HepG2 (cell line): Measurements from ENCODE around the gene CARD9. TPM values are rescaled to one million over a fixed set of nuclear protein-coding genes. Genes with fewer than 3 reads are reported as not detected.

Experiments used
- ATAC-seq: fragments of 200-7000 bp; cut with Tn5 transposase; 3 replicates; pipeline ENCODE4 v1.9.1; 2020; ENCODE audit warnings: mild to moderate bottlenecking, moderate library complexity
- BruUV-seq: library from RNA; stranded (reverse); fragments of 400-500 nt; replicated peaks from 2 replicates; lab custom pipeline; 2021; lab: Mats Ljungman, UMichigan
- CTCF ChIA-PET: fragments of 300-600 bp; formaldehyde crosslinking; extraction: SDS; loops from one replicate; lab custom pipeline; 2021; ENCODE audit warnings: low total read pairs, inconsistent platforms, low intra/inter-chr PET ratio; lab: Yijun Ruan, JAX
- POLR2A ChIA-PET: fragments of 350-600 bp; sonication (Branson Sonifier 250); formaldehyde crosslinking; loops from one replicate; lab custom pipeline; 2020; ENCODE audit warnings: antibody characterized with exemption, inconsistent platforms; lab: Yijun Ruan, JAX
- DNase-seq: peaks from one replicate; pipeline ENCODE4 v3.0.0-alpha.2; 2015; ENCODE audit warnings: low spot score
- FAIRE-seq: peaks from 3 replicates; lab custom pipeline; 2011; peaks lifted over from hg19 to GRCh38; lab: Jason Lieb, UNC
- H2AFZ ChIP-seq: one replicate; pipeline ENCODE4 v1.6.1; 2011; ENCODE audit warnings: low read length, inconsistent platforms
- H3K27ac ChIP-seq: fragments of 300-600 bp; 3 replicates; pipeline ENCODE4 v1.8.0; 2011; ENCODE audit warnings: mixed run types, mild to moderate bottlenecking, mixed read lengths, low read length, inconsistent platforms; ENCODE audit not compliant: insufficient read depth; ENCODE audit errors: extremely low read length
- H3K27me3 ChIP-seq, 2 experiments: fragments of 200-600 bp in 1 of 2; 2 replicates in 1 of 2; 3 replicates in 1 of 2; pipeline versions ENCODE4 v1.6.0 to v1.8.0; 2011; ENCODE audit warnings: low read length in 2 of 2, mild to moderate bottlenecking in 2 of 2, moderate library complexity in 2 of 2, inconsistent platforms in 1 of 2; ENCODE audit not compliant: insufficient read depth in 2 of 2, control insufficient read depth in 1 of 2
- H3K36me3 ChIP-seq, 2 experiments: fragments of 200-600 bp in 1 of 2; replicated peaks in 1 of 2; 2 replicates in 1 of 2; 3 replicates in 1 of 2; pipeline versions ENCODE4 v1.5.1 to v1.8.0; 2011; ENCODE audit warnings: low read length in 2 of 2, inconsistent platforms in 1 of 2; ENCODE audit not compliant: insufficient read depth in 2 of 2, control insufficient read depth in 1 of 2
- H3K4me1 ChIP-seq: 2 replicates; pipeline ENCODE4 v1.5.1; 2012; ENCODE audit warnings: low read length, inconsistent platforms; ENCODE audit not compliant: insufficient read depth
- H3K4me2 ChIP-seq: 2 replicates; pipeline ENCODE4 v1.6.0; 2011; ENCODE audit warnings: low read depth, low read length, inconsistent platforms
- H3K4me3 ChIP-seq, 3 experiments: fragments of 200-600 bp in 1 of 3; sonication (generic), shearing (Covaris generic) in 1 of 3; replicated peaks in 1 of 3; 2 replicates each; pipeline ENCODE4 v1.5.1; 2011 to 2016; ENCODE audit warnings: low read length in 3 of 3, inconsistent platforms in 2 of 3, low read depth in 2 of 3, mild to moderate bottlenecking in 2 of 3, control low read depth in 1 of 3, mixed read lengths in 1 of 3; ENCODE audit not compliant: insufficient read depth in 1 of 3
- H3K79me2 ChIP-seq: one replicate; pipeline ENCODE4 v1.6.1; 2011; ENCODE audit warnings: low read length, inconsistent platforms; ENCODE audit not compliant: insufficient read depth
- H3K9ac ChIP-seq: 2 replicates; pipeline ENCODE4 v1.6.0; 2011; ENCODE audit warnings: mild to moderate bottlenecking, low read depth, low read length, inconsistent platforms; ENCODE audit not compliant: insufficient read depth
- H3K9me3 ChIP-seq: 2 replicates; pipeline ENCODE4 v1.5.1; 2012; ENCODE audit warnings: mild to moderate bottlenecking, low read length
- H4K20me1 ChIP-seq: 2 replicates; pipeline ENCODE4 v1.6.0; 2011; ENCODE audit warnings: inconsistent platforms, mild to moderate bottlenecking, low read length, moderate library complexity; ENCODE audit not compliant: insufficient read depth
- BORCS8-MEF2B ChIP-seq: sonication (generic); formaldehyde crosslinking; IDR thresholded peaks from 2 replicates; pipeline ENCODE4 v1.8.0; 2022; ENCODE audit warnings: mild to moderate bottlenecking, missing genetic modification reagents
- ELF1 ChIP-seq: sonication (generic); formaldehyde crosslinking; IDR thresholded peaks from 2 replicates; pipeline ENCODE4 v1.4.0; 2020; ENCODE audit warnings: missing genetic modification reagents
- ETV5 ChIP-seq: IDR thresholded peaks from 2 replicates; pipeline ENCODE4 v1.6.1; 2018; ENCODE audit warnings: missing biosample characterization, missing genetic modification reagents, inconsistent platforms, borderline replicate concordance
- ETV6 ChIP-seq: sonication (generic); formaldehyde crosslinking; conservative IDR thresholded peaks from 2 replicates; pipeline ENCODE4 v1.4.0; 2020; ENCODE audit warnings: missing genetic modification reagents
- FOXO1 ChIP-seq: sonication (generic); formaldehyde crosslinking; IDR thresholded peaks from 2 replicates; pipeline ENCODE4 v1.4.0; 2020; ENCODE audit warnings: missing genetic modification reagents
- HNRNPH1 ChIP-seq: fragments of 200-400 bp; formaldehyde crosslinking; optimal IDR thresholded peaks from 2 replicates; pipeline ENCODE3; 2017; ENCODE audit warnings: mild to moderate bottlenecking, low read depth, low read length
- LCORL ChIP-seq, 2 experiments: fragments of 450-650 bp in 1 of 2; sonication (generic) in 1 of 2; formaldehyde crosslinking in 1 of 2; IDR thresholded peaks; 2 replicates each; pipeline versions ENCODE4 v1.5.0 to v1.6.1; 2017 to 2020; ENCODE audit warnings: antibody characterized with exemption in 1 of 2, missing genetic modification reagents in 1 of 2
- PAWR ChIP-seq: sonication (generic); formaldehyde crosslinking; IDR thresholded peaks from 2 replicates; pipeline ENCODE4 v1.4.0; 2020; ENCODE audit warnings: missing genetic modification reagents, mild to moderate bottlenecking, borderline replicate concordance
- PRDM4 ChIP-seq: sonication (generic); formaldehyde crosslinking; IDR thresholded peaks from 2 replicates; pipeline ENCODE4 v1.9.0; 2021; ENCODE audit warnings: missing genetic modification reagents, borderline replicate concordance
- SP5 ChIP-seq: IDR thresholded peaks from 2 replicates; pipeline ENCODE4 v1.6.1; 2016; ENCODE audit warnings: low read depth, borderline replicate concordance
- ZNF124 ChIP-seq: sonication (generic); formaldehyde crosslinking; IDR thresholded peaks from 2 replicates; pipeline ENCODE4 v1.4.0; 2020; ENCODE audit warnings: missing genetic modification reagents
- ZNF253 ChIP-seq: sonication (generic); formaldehyde crosslinking; IDR thresholded peaks from 2 replicates; pipeline ENCODE4 v1.8.0; 2022; ENCODE audit warnings: mild to moderate bottlenecking, missing genetic modification reagents, borderline replicate concordance
- ZNF292 ChIP-seq: sonication (generic); formaldehyde crosslinking; IDR thresholded peaks from 2 replicates; pipeline ENCODE4 v1.8.1; 2022; ENCODE audit warnings: mild to moderate bottlenecking, low read depth, missing genetic modification reagents, borderline replicate concordance
- ZNF343 ChIP-seq: sonication (generic); formaldehyde crosslinking; IDR thresholded peaks from 2 replicates; pipeline ENCODE4 v1.4.0; 2020; ENCODE audit warnings: mild to moderate bottlenecking, missing genetic modification reagents
- ZNF672 ChIP-seq: sonication (generic); formaldehyde crosslinking; IDR thresholded peaks from 2 replicates; pipeline ENCODE4 v1.8.1; 2022; ENCODE audit warnings: missing genetic modification reagents
- ZSCAN12 ChIP-seq: sonication (generic); formaldehyde crosslinking; IDR thresholded peaks from 2 replicates; pipeline ENCODE4 v1.9.0; 2021; ENCODE audit warnings: mild to moderate bottlenecking, missing genetic modification reagents
- WGBS: methylation state at CpG from one replicate; pipeline ENCODE4 v1.1.6; 2017; ENCODE audit warnings: low lambda C conversion rate; 5-methylcytosine and 5-hydroxymethylcytosine counted together
- in situ Hi-C: cut with HindIII; loops from 2 replicates; pipeline ENCODE4 v1.10.0; 2017; ENCODE audit warnings: low pct_unique_long_range_greater_than_20kb; ENCODE audit not compliant: extremely low pct_ligation_motif_present
- intact Hi-C: fragments of 100-400 bp; cut with micrococcal nuclease; formaldehyde crosslinking; loops from one replicate; pipeline ENCODE4 v1.10.0; 2022; ENCODE audit not compliant: unreplicated experiment
- polyA plus RNA-seq, 8 experiments: library from polyadenylated mRNA; depleted of rRNA in 3 of 8; stranded (reverse) in 7 of 8; unstranded in 1 of 8; fragments of >200 nt; fragmentation: Illumina TruSeq in 4 of 8; extraction: Trizol in 4 of 8; gene quantifications; 2 replicates each; pipeline versions ENCODE4 v1.2.1 to v1.2.3, GENCODE V29; 2011 to 2016; ENCODE audit warnings: low read depth in 4 of 8, missing spikeins in 1 of 8, mixed read lengths in 1 of 8; ENCODE audit not compliant: insufficient read depth in 1 of 8
- total RNA-seq, 5 experiments: library from RNA; depleted of rRNA; stranded (reverse); fragments of >200 nt; fragmentation: Illumina TruSeq; extraction: Trizol; gene quantifications; 2 replicates each; pipeline ENCODE4 v1.2.3, GENCODE V29; 2016; ENCODE audit warnings: low read depth in 1 of 5
- TF ChIP-seq, protein P1 (sequence below): sonication (generic); formaldehyde crosslinking; IDR thresholded peaks from 2 replicates; pipeline ENCODE4 v1.4.0; 2020; ENCODE audit warnings: mild to moderate bottlenecking, missing genetic modification reagents

Gene CARD9
- total and polyA plus RNA-seq, 2 of the 13 experiments (the other 11 are each of a cell fraction or from before 2014, with no cell fraction given): 3.3 to 7.4 TPM

DNA sequence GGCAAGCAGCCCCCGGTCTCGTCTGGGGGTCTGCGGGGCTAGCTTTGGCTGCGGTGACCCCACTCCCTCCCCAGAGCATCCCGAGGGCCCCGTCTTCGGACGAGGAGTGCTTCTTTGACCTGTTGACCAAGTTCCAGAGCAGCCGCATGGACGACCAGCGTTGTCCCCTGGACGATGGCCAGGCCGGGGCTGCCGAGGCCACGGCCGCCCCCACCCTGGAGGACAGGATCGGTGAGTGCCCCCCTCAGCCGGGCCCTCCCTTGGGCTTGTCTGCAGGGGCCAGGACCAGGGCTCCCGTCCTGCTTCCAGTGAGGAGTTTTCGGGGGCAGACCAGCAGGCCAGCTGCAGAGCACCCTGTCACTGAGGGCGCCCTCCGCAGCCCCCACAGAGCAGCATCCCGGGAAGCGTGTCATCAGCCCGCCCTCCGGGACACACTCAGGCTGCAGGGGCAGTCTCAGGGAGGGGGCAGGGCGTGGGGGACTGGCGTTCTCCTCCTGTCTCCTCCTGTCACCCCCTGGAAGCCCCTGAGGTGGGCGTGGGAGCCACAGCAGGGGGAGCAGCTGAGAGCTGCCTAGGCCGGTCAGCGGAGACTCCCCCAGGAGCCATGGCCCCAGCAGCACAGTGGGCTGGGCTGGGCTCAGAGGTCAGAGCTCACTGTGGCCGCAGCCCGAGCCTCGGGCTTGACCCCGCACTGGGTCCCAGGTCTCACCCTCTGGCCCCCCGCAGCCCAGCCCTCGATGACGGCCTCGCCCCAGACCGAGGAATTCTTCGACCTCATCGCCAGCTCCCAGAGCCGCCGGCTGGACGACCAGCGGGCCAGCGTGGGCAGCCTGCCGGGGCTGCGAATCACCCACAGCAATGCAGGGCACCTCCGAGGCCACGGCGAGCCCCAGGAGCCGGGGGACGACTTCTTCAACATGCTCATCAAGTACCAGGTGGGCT, 17.6 kb downstream of the CARD9 start:
- H3K4me2 ChIP-seq: peak overlapping the region; percentile 67
- peaks cover 0 to 9% of the 10 kb centered on the region in 2 experiments; a peak in 2 of 5 replicates for H3K27me3 ChIP-seq
- H3K79me2 ChIP-seq: no peaks in the 10 kb centered on the region
- WGBS: 34% methylated on average over 11 of the region's 54 CpGs
- H3K4me1 ChIP-seq: peaks cover 44% of the 10 kb centered on the region
- ChIA-PET POLR2A (interaction anchor here (3.3 kb wide), 1 partner anchor 10 kb away, joined by 37 read pairs; no protein-coding TSS in a partner anchor), CTCF (no interaction called here)
- H3K27ac ChIP-seq: no peak overlapping the region
- H4K20me1 ChIP-seq: no peaks in the 10 kb centered on the region
- in situ Hi-C loops (no loop called here), intact Hi-C loops (no loop called here)
- FAIRE-seq (no peak), ATAC-seq (peak; percentile 36), DNase-seq (no peak)
- H2AFZ ChIP-seq: no peak overlapping the region
- peak overlapping the region; percentile 10 to 58 (median 28); a peak in 4 of 6 replicates for H3K4me3 ChIP-seq
- H3K36me3 ChIP-seq: no peaks in the 10 kb centered on the region
- no TSS peak for BruUV-seq
- no peak overlapping the region for H3K9ac ChIP-seq
- no peaks in the 10 kb centered on the region for H3K9me3 ChIP-seq
- no peak for TF ChIP-seq FOXO1
- no peak for TF ChIP-seq PRDM4 (CRISPR knock-in tag)
- no peak for TF ChIP-seq ELF1 (CRISPR knock-in tag)
- TF ChIP-seq, protein P1, sequence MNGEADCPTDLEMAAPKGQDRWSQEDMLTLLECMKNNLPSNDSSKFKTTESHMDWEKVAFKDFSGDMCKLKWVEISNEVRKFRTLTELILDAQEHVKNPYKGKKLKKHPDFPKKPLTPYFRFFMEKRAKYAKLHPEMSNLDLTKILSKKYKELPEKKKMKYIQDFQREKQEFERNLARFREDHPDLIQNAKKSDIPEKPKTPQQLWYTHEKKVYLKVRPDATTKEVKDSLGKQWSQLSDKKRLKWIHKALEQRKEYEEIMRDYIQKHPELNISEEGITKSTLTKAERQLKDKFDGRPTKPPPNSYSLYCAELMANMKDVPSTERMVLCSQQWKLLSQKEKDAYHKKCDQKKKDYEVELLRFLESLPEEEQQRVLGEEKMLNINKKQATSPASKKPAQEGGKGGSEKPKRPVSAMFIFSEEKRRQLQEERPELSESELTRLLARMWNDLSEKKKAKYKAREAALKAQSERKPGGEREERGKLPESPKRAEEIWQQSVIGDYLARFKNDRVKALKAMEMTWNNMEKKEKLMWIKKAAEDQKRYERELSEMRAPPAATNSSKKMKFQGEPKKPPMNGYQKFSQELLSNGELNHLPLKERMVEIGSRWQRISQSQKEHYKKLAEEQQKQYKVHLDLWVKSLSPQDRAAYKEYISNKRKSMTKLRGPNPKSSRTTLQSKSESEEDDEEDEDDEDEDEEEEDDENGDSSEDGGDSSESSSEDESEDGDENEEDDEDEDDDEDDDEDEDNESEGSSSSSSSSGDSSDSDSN (CRISPR knock-in tag): peak; percentile 72
- no peak for TF ChIP-seq ZNF292 (CRISPR knock-in tag)
- TF ChIP-seq HNRNPH1: no peak
- no peak for TF ChIP-seq ZSCAN12 (CRISPR knock-in tag)
- TF ChIP-seq ZNF124 (CRISPR knock-in tag): no peak
- TF ChIP-seq ETV6 (CRISPR knock-in tag): no peak
- TF ChIP-seq LCORL (IDR thresholded peaks at IDR 0.05): no peak
- TF ChIP-seq LCORL (CRISPR knock-in tag; IDR thresholded peaks at IDR 0.05): peak; percentile 67; the same call in 1 of the 2 replicates
- 0 out of 2 replicates have a peak, but pooled peaks have one; percentile 50 for TF ChIP-seq BORCS8-MEF2B (CRISPR knock-in tag)
- TF ChIP-seq ETV5 (CRISPR knock-in tag): no peak
- no peak for TF ChIP-seq SP5 (CRISPR knock-in tag)
- no peak for TF ChIP-seq ZNF253 (CRISPR knock-in tag)
- TF ChIP-seq ZNF672 (CRISPR knock-in tag): no peak
- TF ChIP-seq ZNF343: no peak
- TF ChIP-seq PAWR (CRISPR knock-in tag): no peak
